ENCODE data around the gene SMTN.

The SMTN gene

DNA sequence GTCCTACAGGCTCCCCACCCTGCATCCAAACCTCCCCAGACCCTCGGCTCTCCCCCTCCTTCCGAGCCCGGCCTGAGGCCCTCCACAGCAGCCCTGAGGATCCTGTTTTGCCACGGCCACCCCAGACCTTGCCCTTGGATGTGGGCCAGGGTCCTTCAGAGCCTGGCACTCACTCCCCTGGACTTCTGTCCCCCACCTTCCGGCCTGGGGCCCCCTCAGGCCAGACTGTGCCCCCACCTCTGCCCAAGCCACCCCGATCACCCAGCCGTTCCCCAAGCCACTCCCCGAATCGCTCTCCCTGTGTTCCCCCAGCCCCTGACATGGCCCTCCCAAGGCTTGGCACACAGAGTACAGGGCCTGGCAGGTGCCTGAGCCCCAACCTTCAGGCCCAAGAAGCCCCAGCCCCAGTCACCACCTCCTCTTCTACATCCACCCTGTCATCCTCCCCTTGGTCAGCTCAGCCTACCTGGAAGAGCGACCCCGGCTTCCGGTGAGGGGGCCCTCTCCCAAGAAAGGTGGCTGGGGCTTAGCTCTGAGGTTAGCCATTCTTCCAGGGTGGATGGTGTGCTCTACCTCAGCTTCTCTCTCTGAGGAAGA is 44.5 kb downstream of the SMTN start:
- no peak for DNase-seq

DNA sequence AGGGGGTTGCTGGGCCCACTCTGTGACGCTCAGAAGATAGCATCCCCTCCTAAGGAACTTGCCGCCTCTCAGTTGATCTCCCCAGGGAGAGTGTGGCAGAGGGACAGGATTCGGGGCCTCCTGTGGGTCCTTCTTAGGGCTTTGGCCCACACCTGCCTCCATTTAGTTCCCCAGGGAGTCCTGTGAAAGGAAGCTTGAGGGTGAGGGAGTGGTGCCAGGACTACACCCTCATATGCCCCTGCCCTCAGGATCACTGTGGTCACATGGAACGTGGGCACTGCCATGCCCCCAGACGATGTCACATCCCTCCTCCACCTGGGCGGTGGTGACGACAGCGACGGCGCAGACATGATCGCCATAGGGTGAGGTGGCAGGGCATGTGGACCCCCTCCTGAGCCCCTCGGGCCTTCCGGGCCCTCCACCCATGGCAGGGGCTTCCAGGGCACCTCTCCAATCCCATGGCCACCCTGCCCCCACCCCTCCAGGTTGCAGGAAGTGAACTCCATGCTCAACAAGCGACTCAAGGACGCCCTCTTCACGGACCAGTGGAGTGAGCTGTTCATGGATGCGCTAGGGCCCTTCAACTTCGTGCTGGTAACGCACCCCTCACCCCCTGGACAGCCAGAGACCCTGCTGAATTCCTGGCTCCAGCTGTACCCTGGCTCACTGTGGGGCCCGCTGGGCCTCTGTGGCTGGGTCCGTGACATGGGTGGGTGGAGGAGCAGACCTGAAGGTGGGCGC is 45.2 kb downstream of the SMTN start:
- no peak for DNase-seq

DNA sequence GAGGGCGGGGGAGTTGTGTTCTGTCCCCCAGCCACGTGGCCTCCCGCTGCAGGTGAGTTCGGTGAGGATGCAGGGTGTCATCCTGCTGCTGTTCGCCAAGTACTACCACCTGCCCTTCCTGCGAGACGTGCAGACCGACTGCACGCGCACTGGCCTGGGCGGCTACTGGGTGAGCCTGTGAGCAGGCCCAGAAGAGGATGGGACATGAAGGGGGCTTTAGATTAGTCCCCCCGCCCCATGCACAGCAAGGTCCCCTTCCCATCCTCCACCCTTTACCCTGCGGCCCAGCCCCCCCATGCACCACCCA is 45.7 kb downstream of the SMTN start:
- no peak for DNase-seq

DNA sequence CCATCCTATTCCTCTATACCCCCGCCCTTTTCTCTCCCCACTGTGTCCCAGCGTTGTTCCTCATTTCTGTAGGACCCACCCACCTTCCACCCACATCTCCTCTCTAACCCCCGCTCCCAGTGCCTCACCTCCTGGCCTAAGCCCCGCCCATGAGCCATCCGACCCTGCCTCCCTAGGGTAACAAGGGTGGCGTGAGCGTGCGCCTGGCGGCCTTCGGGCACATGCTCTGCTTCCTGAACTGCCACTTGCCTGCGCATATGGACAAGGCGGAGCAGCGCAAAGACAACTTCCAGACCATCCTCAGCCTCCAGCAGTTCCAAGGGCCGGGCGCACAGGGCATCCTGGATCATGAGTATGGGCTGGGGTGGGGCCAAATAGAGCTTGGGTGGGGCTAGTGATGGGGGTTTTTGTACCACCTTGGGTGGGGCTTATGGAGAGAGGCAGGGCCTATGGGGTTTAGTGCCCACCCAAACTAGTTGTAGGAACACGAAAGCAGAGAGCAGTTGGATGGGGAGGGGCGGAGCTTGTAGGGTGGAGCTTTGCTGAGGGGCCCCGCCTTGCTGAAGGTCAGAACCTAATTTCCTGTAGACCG is 46.2 kb downstream of the SMTN start:
- no peak for DNase-seq

DNA sequence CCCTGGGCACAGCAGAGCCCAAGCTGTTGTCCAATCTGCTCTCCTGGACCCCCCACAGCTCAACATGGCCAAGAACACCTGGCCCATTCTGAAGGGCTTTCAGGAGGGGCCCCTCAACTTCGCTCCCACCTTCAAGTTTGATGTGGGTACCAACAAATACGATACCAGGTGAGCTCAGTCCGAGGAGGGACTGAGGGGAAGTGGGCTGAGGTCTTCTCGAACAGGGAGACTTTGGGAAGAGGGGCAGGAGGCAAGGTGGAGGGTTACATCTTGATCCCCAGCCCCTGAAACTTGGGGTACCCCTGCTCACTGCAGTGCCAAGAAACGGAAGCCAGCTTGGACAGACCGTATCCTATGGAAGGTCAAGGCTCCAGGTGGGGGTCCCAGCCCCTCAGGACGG is 47.0 kb downstream of the SMTN start:
- DNase-seq = no peak

DNA sequence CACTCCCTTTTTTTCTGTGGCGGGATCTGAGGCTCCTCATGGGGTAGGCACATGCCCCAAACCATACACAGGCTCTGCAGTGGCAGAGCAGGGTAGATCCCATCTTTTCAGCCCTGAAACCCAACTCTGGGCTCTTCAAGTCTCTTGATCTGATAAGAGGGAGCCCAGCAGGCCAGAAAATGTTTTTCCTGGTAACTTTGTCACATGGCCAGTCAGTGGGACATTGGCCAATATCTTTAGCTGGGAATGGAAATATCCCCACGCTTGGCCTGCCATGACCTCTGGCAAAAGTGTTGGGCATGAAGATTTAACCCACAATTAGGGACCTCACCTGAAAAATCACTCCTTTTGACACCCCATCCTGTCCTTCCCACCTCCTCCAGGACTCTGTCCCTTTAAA is 49.8 kb downstream of the SMTN start:
- DNase-seq = no peak

DNA sequence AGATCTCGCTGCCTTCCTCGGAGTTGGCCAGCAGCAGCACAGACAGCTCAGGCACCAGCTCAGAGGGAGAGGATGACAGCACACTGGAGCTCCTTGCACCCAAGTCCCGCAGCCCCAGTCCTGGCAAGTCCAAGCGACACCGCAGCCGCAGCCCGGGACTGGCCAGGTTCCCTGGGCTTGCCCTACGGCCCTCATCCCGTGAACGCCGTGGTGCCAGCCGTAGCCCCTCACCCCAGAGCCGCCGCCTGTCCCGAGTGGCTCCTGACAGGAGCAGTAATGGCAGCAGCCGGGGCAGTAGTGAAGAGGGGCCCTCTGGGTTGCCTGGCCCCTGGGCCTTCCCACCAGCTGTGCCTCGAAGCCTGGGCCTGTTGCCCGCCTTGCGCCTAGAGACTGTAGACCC is 52.8 kb downstream of the SMTN start:
- no peak for DNase-seq

DNA sequence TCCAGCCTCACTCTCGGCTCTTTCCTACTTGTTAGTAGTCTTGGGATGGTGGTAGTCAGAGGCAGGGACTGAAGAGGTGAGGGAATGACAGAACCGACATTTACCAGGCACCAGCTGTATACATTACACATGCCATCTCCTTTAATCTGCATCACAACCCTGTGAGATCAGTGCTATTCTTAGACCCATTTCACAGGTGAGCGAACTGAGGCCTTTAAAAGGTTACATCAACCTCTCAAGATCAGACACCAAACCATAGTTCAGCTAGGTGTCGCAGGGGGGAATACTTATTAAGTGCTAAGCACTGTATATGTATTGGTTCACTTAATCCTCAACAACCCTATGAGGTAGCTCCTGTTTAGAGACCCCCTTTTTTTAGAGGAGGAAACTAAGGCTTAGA is 53.6 kb downstream of the SMTN start:
- DNase-seq = no peak

DNA sequence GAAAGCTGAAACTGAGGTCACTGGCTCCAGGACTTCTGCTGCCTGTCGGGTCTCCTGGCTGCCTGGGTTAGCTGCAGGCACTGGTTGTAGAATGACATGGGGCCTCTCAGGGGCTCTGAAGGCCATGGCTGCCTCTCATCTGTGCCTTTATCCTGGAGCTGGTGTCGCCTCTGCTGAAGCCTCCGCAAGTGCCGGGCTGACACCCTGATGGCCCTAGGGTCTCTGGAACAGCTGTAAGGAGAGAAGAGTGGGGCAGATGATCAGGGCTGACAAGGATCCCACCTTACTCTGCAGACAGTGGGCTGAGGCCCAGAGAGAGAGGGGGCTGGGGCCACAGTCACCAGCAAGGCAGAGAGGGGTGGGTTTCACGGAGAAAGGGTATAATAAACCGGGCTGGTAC is 54.6 kb downstream of the SMTN start:
- DNase-seq = no peak

DNA sequence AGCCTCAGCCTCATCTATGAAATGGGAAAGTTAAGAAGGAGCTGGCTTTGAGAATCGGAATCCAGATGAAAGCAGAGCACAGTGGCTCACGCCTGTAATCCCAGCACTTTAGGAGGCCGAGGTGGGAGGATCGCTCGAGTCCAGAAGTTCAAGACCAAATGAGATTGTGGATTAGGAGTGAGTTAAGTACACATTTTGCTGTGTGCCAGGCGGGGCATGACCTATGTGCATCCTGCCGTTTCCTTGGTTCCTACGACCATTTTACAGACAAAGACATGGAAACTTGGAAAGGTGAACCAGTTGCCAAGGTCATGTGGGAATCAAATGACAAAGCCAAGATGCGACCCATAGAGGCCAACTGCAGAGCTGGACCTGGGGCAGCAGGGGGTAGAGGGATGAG is 55.0 kb downstream of the SMTN start:
- no peak for DNase-seq

DNA sequence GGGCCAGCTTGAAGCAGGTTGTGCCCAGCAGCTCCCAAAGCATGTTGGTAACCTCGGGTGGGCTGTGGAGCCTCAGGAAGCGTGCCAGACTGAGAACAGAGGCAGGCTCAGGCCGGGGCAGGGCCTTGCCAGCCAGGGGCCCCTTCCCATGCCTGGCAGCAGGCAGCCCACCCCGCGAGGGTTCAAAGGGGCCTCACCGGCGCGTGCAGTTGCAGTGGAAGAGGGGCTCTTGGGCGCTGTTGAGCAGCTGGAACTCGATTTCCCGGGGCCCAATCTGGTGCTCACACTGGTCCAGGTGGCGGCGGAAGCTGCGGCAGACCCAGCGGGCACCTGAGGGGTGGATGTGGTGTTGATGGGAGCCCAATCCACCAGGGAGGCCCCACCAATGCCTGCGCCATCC is 55.6 kb downstream of the SMTN start:
- DNase-seq = no peak

DNA sequence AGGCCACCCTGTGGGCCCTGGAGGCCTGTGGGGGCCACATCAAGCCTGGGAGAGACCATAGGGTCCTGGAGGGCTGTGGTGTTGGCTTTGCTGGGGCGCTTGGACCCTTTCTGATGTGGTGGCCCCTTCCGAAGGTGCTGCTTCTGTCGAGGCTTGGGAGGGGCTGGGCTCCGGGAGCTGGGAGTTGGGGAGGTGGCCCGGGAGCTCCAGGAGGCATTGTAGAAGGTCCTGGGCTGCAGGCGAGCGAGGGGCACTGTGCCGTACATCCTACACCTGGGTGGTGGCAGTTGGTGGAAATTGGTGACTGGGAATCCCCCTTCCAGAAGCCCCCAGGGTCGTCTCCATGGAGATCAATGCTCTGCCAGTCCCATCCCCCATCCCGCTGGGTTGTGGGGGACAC is 56.6 kb downstream of the SMTN start:
- no peak for DNase-seq

DNA sequence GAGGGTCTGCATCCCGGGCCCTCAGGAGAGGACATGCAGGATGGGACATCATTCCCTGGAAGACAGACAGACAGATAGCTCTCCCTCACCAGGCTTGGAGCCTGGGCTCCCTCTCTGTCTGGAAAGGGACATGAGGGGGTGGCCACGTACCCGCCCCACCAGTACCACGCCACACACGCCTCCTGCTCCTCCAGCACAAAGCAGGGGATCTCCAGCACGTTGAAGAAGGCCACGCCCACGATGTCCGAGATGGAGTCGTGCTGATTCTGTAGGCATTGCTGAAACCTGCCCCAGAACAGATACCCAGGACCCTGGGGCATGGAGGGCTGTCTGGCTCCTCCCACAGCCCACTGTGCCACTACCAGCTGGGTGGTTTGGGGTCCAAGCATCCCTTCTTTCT is 57.0 kb downstream of the SMTN start:
- DNase-seq = no peak

DNA sequence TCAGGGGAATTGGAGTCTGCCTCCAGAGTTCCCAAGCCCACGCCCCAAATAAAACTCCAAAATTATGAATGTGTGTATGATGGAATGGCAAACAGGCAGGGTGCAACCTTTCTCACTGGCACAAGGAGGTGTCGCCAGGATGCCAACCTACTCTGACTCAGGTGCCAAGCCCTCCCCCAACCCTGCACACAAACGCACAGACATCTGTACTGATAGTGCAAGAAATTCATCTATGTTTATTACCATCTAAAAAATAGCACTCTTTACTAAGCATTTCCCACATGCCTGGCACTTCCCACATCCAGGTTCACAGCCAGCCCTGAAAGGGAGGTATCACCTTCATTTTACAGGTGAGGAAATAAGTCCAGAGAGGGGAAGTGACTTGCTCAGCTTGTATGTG is 57.9 kb downstream of the SMTN start:
- DNase-seq = no peak

DNA sequence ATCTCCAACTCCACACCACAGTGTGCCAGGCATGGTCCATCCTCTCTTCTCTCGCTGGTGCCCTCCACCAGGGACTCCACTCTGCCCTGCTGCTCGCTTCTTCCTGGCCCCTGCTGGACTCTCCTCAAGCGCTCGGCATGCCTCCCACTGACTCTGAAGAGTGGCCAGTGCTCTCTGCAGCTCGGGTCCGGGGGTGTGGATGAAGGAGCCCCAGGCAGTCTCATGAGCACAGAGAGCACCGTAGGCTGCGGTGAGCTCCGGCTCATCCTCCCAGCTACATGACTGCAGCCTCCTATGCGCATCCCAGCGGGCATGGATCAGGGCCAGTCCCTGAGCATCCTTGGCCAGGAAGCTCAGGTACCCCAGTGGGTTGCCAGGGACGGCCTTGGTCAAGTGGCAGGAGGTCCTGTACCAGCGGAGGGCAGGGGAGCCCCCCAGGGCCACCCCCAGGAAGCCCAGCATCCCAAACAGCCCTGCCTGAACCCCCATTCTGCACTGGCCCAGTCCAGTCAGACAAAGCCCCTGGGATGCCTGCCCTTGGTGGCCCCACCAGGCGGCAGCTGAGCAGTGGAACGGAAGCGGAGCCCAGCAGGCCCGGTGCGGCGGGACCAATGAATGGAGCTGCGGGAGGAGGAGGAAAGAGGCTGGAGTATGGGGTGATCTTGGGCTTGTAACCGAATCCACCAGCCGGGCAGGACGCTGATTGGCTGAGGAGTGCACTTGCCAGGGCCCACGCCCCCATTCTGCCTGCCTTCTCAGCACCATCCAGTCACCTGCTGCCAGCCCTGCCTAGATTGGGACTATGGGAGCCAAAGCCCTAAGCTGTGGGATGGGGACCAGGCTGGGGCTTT is 59.0 kb downstream of the SMTN start, which contains the start of gene PLA2G3:
PLA2G3 (minus strand) TSS at position 643 of the 851 bp plus-strand sequence; CDS start at position 489, 154 bp downstream.
- DNase-seq = peak in 6 of 51 donors; percentile 8 to 43 (median 16)

DNA sequence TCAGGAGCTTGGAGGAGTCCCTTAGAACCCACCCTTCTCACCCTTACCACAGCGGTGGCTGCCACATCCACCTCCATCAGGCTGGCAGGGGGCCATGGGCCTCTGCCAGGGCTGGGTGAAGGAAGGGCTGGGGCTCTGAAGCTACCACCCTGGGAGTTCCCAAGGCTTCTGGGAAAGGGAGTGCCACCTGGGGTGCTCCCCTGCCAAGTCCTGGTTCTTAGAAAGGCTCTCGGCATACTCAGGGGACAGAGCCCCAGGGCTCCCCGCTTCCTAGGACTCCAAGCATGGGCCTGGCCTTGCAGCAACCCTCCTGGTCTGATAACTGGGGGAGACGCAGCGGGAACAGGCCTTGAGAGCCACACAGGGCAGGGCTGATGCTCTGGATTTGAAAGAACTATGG is 59.6 kb downstream of the SMTN start:
- no peak for DNase-seq

DNA sequence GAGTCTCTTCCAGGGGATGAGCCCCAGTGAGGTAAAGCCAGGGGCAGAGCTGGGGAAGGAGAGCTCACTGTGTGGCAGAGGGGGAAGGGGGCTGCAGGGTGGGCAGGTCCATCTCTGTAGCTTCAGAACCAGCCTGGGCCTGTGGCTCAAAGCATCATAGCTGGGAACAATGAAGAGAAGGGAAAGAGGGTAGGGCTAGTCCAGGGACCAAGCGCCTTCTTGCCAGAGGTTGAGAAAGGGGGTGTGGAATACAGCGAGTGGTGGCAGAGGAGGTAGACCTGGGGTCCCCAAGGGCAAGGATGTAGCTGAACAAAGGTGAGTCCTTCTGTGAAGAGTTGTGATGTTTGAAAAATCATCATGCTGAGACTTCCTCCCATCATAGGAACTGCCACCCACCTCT is 60.4 kb downstream of the SMTN start:
- no peak for DNase-seq

DNA sequence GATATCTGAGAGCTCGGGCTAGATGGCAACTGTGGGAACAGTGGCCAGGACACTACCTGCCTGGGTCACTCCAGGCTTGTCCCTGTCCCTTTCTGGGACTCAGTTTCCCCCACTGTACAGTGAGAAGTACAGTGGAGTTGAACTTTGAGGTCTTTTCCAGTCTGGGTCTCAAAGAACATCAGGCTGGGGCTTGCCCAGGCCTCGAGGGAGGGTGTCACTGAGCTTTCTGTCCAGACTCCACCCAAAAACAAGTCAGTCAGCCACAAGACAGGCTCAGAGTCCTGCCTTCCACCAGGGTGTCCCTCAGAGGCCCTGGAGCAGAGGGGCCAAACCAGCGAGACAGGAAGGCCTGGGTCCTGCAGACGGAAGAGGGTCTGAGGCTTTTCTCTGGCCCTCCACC is 61.2 kb downstream of the SMTN start:
- DNase-seq = no peak

DNA sequence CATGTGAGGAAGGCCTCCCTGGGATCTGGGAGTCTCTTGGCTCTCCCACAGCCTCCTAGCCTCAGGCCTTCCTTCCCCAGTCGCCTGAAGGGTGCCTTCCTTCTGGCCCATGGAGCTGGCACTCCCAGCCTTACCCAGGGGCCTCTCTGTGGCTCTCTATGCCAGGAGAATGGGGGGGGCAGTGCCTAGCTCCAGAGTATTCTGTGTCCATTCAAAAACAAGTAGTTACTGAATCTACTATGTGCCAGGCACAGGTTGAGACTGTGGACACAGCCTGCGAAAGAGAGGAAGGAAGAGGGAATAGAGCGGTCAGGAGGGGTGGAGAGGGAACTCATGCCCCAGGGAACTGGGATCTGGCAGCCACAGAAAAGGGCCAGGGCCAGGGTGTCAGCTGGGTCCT is 61.9 kb downstream of the SMTN start:
- peak in 1 of 51 donors; percentile 11 for DNase-seq

DNA sequence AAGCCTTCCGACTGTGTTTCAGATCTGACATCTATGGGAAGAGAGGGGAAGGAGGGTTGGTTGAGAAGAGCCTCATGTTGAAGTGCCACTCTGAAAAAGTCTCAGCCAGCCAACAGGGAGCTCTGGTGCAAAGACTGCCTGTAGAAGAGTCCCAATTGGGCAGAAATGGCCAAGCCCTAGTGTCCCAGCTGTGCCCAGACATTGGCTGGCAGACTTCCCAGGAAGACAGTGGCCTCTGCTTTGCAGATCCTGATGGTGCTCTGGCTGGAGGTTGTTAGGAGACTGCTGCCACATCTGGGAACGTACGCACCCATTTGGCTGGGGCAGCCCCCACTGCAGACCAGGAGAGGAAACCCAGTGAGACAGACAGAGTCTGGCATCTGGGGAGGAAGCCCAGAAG is 62.4 kb downstream of the SMTN start:
- DNase-seq = peak in 11 of 51 donors; percentile 5 to 40 (median 15)

DNA sequence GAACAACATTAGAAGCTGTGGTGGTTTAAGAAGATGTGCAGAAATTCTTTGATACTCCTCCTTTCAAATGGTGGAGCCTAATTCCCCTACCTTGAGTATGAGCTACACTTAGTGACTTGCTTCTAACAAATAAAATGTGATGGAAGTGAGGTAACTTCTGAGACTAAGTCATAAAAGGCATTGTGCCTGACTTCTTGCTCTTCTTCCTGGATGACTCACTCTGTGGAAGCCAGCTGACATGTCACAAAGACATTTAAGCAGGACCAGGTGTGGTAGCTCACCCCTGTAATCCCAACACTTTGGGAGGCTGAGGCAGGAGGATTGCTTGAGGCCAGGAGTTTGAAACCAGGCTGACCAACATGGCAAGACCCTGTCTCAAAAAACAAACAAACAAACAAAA is 63.1 kb downstream of the SMTN start:
- DNase-seq = no peak

DNA sequence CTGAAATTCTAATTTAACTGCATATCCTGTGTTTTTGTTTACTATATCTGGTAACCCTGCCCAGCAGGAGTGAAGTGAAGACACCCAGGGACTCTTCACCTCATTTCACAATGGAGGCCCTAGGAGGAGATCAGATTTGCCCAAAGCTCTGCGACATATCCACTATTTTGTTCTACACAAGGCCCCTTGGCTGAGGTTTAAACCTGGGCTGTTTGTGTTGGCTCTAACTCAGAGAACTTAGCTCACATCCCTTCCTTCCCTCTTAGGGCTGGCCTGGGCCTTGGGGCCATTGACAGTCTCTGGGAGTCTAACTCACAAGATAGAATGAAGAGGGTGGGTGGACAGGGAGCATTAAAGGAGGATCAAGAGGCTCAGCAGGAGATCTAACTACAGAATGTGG is 67.4 kb downstream of the SMTN start:
- DNase-seq = no peak

Measured in hypothalamus (tissue), 51 donors.